WTC11 (cell line): Measurements from ENCODE around the gene PIK3C3.

Experiments
- ATF6 ChIP-seq: sonication (generic); formaldehyde crosslinking; IDR thresholded peaks from 2 replicates; pipeline ENCODE4 v1.8.1; 2023; ENCODE audit warnings: mild to moderate bottlenecking, missing genetic modification reagents
- CREB1 ChIP-seq: sonication (generic); formaldehyde crosslinking; IDR thresholded peaks from 2 replicates; pipeline ENCODE4 v1.8.0; 2023; ENCODE audit warnings: mild to moderate bottlenecking, missing genetic modification reagents
- E2F4 ChIP-seq: sonication (generic); formaldehyde crosslinking; IDR thresholded peaks from 2 replicates; pipeline ENCODE4 v1.8.1; 2022; ENCODE audit warnings: low read depth, mild to moderate bottlenecking, moderate library complexity, missing genetic modification reagents, borderline replicate concordance
- MAX ChIP-seq: sonication (generic); formaldehyde crosslinking; IDR thresholded peaks from 2 replicates; pipeline ENCODE4 v1.8.0; 2022; ENCODE audit warnings: mild to moderate bottlenecking, missing genetic modification reagents
- NFYB ChIP-seq: sonication (generic); formaldehyde crosslinking; conservative IDR thresholded peaks from 2 replicates; pipeline ENCODE4 v1.8.0; 2022; ENCODE audit warnings: low read depth, missing genetic modification reagents
- NR2C2 ChIP-seq: sonication (generic); formaldehyde crosslinking; IDR thresholded peaks from 2 replicates; pipeline ENCODE4 v1.8.0; 2022; ENCODE audit warnings: mild to moderate bottlenecking, missing genetic modification reagents
- ZBTB21 ChIP-seq: sonication (generic); formaldehyde crosslinking; IDR thresholded peaks from 2 replicates; pipeline ENCODE4 v1.8.1; 2023; ENCODE audit warnings: mild to moderate bottlenecking, missing genetic modification reagents, borderline replicate concordance
- ZNF512 ChIP-seq: sonication (generic); formaldehyde crosslinking; IDR thresholded peaks from 2 replicates; pipeline ENCODE4 v1.8.1; 2022; ENCODE audit warnings: missing genetic modification reagents, borderline replicate concordance
- TF ChIP-seq, protein P1 (sequence below): fragments of 200-600 bp; IDR thresholded peaks from 2 replicates; pipeline ENCODE4 v1.8.0; 2022; ENCODE audit warnings: antibody characterized with exemption
- TF ChIP-seq, protein P2 (sequence below): sonication (generic); formaldehyde crosslinking; IDR thresholded peaks from 2 replicates; pipeline ENCODE4 v1.8.1; 2023; ENCODE audit warnings: mild to moderate bottlenecking, missing genetic modification reagents, moderate library complexity

- TF ChIP-seq, protein P1, sequence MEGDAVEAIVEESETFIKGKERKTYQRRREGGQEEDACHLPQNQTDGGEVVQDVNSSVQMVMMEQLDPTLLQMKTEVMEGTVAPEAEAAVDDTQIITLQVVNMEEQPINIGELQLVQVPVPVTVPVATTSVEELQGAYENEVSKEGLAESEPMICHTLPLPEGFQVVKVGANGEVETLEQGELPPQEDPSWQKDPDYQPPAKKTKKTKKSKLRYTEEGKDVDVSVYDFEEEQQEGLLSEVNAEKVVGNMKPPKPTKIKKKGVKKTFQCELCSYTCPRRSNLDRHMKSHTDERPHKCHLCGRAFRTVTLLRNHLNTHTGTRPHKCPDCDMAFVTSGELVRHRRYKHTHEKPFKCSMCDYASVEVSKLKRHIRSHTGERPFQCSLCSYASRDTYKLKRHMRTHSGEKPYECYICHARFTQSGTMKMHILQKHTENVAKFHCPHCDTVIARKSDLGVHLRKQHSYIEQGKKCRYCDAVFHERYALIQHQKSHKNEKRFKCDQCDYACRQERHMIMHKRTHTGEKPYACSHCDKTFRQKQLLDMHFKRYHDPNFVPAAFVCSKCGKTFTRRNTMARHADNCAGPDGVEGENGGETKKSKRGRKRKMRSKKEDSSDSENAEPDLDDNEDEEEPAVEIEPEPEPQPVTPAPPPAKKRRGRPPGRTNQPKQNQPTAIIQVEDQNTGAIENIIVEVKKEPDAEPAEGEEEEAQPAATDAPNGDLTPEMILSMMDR, result no peak
- TF ChIP-seq ZNF512 (CRISPR knock-in tag) (no peak), MAX (CRISPR knock-in tag) (no peak), NR2C2 (CRISPR knock-in tag) (no peak), ATF6 (CRISPR knock-in tag) (no peak), E2F4 (CRISPR knock-in tag) (no peak), NFYB (CRISPR knock-in tag) (no peak), CREB1 (CRISPR knock-in tag) (no peak), ZBTB21 (no peak)
- TF ChIP-seq, protein P2, sequence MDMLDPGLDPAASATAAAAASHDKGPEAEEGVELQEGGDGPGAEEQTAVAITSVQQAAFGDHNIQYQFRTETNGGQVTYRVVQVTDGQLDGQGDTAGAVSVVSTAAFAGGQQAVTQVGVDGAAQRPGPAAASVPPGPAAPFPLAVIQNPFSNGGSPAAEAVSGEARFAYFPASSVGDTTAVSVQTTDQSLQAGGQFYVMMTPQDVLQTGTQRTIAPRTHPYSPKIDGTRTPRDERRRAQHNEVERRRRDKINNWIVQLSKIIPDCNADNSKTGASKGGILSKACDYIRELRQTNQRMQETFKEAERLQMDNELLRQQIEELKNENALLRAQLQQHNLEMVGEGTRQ (CRISPR knock-in tag), result no peak
These were observed 152.8 kb downstream of the PIK3C3 start for GRCh38 chr18:42107691-42108450.
